GM15510 (cell line): ENCODE results near the gene DHRS7B.

ENCODE experiments used
- POLR2A ChIP-seq: IDR thresholded peaks from 3 replicates; pipeline ENCODE4 v1.6.1; 2011; ENCODE audit warnings: borderline replicate concordance; ENCODE audit not compliant: insufficient read length; ENCODE audit errors: extremely low read depth

DHRS7B gene

DNA sequence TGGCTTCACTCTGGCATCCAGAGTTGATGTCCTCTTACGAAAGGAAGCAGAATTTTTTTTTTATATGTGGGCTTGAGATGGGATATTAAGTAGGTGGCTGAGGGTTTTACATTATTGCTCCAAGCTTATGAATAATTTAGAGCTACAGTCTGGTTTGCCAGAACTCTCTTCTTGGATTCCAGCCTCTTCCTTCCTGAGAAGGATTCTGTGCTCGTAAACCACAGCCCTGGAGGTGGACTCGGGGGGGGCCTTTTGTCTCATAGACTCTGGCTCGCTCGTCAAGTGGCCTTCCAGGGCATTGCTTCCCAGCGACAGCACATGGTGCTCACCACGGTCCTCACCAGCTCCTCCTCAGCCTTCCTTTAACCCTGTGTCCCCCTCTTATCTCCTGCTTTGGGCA is 44.0 kb downstream of the DHRS7B start:
- no peak for TF ChIP-seq POLR2A

DNA sequence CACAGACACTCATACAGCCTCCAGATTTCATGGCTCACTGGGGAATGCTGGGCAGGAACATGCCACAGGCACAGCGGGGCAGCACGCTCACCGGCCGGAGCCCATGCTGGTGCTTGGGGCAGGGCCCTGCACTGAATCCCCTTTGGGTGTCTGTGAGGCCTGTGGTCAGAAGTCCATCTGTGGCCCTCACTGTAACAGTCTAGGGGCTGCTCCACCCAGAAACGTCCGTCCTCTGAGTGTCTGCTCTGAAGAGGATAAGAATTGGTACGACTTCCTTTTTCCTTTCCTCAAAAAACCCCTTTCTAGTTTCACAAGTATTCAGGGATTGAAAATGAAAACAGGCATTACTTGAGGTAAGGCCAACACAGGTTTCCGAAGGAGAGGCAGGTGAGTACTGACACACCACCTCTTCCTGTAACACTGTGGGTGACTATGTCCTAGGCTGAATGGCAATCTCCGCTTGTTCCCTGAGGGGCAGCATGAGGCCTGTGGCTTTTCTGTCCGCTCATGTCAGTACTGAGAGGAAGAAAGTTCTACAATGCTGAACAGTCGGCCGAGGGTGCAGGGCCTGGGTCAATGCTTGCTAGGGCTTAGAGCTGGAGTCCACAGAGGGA is 44.7 kb downstream of the DHRS7B start:
- no peak for TF ChIP-seq POLR2A

DNA sequence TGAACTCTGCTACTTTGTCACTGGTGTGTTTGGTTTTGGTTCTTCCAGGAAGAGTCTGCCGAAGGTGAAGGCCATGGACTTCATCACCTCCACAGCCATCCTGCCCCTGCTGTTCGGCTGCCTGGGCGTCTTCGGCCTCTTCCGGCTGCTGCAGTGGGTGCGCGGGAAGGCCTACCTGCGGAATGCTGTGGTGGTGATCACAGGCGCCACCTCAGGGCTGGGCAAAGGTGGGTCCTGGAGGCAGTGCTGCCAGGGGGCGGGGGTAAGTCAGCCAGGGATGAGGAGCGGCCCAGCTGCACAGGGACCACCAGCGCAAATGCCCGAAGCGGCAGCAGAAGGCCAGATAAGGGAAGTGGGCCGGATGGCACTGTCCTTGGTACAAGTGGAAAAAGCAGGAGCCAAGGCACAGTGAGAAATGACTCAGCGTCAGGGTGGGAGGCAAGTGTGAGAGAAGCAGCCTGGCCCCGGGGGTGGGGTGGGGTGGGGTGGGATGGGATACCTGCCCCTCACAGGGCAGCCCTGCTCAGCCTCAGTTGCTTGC is 45.3 kb downstream of the DHRS7B start:
- no peak for TF ChIP-seq POLR2A

DNA sequence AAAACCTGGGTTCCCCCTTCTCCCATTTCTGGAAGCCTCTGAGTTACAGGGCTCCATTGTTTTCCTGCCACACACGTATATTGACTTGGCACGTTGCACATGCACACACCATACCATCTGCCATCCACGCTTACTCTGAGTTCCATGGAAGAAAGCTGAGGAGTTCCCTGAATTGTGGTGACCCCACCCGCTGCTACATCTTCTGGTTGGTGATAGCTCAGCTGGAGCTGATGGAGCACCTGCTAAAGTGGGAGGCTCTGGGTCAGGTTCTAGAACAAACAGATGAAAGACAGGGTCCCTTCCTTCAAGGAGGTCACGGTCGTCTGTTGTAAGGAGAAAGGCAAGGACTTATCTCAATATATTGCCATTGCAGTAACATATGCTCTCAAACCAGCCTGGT is 46.1 kb downstream of the DHRS7B start:
- no peak for TF ChIP-seq POLR2A

DNA sequence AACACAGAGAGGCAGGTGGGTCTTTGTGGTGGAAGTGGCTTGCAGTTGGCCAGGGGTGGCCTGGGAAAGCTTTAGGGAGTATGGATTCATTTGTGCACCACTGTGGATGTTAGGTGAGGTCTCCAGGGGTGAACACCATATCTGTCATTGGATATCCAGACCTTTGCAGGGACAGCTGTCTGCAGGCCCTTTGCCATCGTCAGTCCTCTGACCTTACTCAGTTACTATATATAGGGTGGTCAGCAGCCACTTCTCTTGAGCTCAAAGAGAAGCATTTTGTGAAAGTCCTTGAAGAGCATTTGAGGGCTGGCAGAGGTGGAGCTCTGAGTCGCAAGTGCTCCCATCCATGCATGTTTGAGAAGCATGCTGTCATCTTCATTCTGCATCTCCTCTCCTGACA is 46.8 kb downstream of the DHRS7B start:
- no peak for TF ChIP-seq POLR2A

DNA sequence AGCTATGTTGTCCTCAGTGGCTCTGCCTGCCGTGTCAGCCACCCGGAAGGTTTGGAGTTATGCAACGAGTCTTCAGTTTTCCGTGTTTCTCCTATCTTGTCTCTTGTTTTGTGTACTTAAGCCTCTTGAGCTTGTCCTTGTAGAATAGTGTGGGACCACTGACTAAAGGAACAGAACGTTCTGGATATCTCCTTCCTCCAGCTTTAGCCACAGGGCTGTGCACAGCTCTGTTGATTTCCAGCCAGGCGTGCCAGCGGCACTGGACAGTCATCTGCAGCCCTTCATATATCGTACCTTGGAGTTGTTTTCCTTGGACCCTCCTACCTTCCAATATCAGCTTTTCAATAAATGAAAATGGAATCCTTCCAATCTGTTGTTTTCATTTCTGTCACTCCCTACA is 47.4 kb downstream of the DHRS7B start:
- no peak for TF ChIP-seq POLR2A

DNA sequence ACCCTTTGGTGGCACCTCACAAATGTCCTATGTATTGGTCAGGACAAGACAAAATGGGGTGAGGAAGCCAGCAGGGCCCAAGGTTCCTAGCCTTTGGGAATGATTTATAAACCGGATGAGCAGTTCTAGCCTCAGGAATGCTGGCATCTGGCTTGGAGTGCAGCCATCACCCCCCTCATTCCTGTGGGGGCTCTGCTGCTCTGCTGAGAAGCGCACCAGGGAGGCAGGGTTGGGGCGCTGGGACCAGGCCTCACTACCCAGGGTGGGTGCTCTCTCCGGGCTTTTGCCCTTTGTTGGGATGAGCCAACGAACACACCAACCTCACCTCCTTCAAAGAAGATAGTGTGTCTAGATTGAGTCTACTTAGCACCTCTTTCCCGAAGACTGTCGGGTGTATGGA is 47.9 kb downstream of the DHRS7B start:
- TF ChIP-seq POLR2A, result no peak

DNA sequence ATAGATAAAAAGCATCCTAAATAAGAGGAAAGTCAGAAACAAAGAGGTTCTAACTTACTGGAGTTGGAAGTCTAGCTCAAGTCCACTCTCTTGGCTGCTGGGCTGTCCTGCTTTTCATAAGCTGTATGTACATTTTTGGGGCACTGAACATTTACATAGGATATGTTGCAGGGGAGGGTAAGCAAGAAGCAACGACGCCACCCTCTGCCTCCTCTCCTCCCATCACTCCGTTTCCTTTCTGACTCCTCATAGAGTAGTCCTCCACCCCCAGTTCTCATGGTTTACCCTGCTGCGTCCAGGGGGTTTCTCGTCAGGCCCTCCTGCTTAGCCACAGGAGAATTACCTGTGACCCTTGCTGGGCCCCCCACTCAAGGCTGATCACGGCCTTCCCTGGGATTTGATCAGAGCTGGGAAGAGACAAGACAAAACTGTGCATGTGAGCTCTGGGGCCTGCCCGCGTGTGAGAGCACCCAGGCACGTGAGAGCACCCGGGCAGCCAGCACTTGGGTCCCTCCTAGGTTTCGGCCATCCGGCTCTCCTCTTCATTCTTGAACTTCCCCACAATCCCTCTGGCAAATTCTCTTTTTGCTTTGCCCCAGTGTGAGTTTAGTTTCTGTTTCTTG is 50.1 kb downstream of the DHRS7B start:
- no peak for TF ChIP-seq POLR2A

DNA sequence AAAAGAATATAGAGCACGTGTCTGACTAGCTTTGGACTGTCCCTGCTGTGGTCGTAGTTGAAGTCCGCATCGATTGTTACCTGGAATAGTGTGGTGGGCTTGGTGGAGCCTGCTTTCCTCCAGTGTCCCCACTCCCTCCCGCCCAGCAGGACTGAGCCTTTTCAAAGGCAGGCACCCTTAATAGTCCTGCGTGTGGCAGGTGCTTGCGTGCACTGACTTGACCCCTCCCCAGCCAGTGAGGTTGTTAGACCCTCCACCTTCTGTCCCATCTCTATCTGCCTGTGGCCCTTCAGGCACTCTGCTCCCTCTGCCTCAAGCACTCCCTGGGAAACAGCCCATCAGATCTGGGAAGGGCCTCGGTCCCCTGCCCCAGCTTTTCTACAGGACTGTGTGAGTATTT is 50.6 kb downstream of the DHRS7B start:
- no peak for TF ChIP-seq POLR2A

DNA sequence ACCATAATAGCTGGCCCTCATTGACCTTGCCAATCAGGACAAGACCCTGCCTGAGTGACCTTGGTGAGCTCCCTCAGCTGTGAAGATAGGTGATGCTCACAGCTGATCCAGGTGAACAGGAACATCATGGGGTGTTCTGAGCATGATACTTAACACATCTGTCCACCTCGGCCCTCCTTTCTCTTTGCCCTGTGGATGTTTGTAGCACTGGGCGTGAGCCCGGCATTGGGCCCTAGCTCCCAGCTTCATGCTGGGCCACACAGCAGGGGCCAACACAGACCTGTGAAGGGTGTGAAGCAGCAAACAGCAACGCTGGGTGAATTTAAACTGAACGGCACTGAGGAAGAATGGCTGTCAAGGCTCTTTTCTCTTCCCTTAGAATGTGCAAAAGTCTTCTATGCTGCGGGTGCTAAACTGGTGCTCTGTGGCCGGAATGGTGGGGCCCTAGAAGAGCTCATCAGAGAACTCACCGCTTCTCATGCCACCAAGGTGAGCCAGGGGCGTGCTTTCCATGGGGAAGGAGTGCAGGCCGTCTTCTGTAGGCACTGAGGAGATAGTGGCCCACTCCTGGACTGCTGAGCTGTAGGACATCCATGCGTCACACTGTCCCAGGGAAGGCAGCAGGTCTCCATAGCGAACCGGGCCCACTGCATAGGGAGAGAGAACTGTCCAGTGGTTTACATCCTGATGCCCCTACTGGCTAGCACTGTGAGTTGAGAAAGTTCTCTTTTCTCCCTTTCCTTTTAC is 51.3 kb downstream of the DHRS7B start:
- TF ChIP-seq POLR2A, result no peak

DNA sequence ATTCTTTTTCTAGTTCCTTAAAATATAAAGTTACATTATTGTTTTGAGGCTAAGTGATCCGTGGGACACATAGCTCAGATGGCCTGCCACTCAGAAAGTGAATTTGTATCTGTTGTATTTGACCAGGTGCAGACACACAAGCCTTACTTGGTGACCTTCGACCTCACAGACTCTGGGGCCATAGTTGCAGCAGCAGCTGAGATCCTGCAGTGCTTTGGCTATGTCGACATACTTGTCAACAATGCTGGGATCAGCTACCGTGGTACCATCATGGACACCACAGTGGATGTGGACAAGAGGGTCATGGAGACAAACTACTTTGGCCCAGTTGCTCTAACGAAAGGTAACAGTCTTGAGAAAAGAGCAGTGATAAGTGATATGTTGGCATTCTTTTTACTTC is 56.7 kb downstream of the DHRS7B start:
- TF ChIP-seq POLR2A, result no peak

DNA sequence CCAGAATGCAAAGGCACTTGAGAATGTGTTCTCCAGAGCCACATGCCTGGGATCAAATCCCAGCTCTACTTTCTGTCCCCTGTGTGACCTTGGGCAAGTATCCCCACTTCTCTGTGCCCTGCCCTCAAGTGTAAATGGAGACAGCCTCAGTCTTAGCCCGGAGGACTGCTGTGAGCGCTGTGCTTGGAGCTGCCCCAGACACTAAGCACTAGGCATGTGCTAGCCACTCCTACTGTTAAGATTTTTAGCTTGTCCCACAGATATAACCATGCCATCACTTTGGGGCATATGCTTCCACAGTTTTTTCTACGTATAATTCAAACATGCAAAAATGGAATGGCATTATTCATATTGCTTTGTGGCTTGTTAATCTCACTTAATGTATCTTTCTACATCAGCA is 57.8 kb downstream of the DHRS7B start:
- no peak for TF ChIP-seq POLR2A

DNA sequence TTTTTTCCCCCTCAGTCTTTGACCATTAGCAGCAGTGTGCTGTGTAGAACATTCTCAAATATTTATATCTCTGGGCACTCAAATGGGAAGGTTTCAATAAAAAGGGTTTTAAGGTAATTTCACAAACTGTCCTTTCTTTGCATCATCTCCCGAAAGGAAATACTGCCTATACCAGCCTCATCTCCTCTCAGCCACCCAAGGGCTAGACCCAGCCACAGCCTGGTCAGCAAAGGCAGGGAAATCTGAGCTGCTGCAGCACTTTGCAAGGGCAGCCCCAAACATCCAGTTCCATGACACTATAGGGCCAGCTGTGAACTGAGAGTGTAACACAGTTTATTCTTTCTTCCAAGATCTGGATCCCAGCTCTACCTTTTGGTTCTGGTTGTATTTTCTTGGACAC is 58.3 kb downstream of the DHRS7B start:
- TF ChIP-seq POLR2A, result no peak

DNA sequence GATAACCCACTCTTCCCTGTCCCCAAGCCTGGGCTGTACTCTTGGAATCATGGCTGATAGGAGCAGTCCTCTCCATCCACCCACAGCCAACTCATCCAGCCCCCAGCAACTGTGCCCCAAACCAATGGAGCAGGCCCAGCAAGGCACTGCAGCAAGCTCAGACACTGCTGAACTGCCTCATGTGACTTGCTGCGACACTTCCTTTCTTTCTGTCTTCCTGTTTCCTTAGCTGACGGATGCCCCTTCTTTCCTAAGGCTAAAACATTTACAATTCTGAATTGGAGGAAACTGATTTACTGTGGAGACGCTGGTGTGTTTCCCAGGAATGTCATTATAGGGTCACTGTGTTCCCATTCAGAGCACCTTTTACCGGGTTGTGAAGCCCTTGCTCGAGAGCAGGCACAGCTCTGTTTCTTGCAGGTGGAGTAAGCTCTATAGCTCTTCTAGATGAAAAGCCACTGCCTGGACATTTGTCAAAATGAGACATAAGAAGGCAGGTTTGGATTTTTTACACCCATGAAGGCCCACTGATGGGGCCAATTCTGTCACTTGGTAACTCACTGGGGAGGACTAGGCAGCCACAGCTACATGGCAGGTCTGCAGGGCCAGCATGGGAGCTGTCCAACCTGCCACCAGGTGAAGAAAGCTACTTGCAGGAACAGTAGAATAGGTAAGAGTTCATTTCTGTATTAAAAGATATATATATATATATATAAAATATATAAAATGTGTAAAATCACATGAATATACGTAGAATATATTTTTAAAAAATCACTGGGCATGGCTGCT is 59.8 kb downstream of the DHRS7B start:
- TF ChIP-seq POLR2A, result no peak

DNA sequence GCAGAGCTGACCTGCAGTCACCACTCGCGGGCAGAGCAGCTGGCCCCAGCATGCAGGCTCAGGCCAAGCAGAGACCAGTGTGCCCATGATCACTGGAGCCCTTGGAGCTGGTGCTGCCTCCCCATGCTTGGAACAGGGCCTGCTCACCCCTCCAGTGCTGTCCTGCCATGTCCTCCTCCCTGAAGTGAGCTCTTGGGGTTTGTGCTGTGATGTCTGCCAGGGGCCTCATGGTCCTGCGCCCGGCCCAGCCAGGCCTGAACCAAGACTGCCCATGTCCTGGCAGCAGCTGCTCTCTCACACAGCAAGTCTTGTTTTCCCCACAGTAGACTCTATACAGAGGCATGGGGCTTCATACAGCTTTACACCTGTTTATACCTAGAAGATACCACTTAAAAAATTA is 62.6 kb downstream of the DHRS7B start:
- no peak for TF ChIP-seq POLR2A
